ENCODE measurements around the gene TEX52. TPM values are rescaled to one million over a fixed set of nuclear protein-coding genes. Genes with fewer than 3 reads are reported as not detected.
A peak's percentile ranks its signal among the peaks of the same experiment; 100 is the strongest.

The TEX52 gene
- total and polyA plus RNA-seq, 2 of the 13 experiments (the other 11 are each of a cell fraction or from before 2014, with no cell fraction given), result 0.05 TPM; not detected in 1

DNA sequence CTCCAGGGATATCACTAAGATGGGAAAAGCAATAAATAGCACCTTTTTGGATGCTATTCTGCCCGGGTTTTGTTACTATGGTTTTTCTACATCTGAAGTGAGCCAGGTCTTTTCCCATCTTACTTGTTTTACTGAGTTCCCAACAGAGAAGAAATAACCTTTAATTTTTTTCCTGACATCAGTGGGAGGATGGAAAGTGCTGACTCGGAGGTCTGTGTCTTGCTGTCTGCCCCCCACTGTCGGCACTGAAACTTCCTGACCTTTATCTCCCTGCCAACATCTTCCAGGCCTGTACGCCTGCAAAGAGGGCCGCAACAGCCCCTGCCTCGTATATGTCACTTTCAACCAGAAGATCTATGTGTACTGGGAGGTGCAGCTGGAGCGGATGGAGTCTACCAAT, 33.4 kb downstream of the TEX52 start:
- H3K9ac ChIP-seq (ENCODE audit: insufficient read depth, low read depth, low read length), result no peak overlapping the region
- no peak overlapping the region for H3K4me2 ChIP-seq (ENCODE audit: low read depth, low read length)
- no peaks in the 10 kb centered on the region for H3K27me3 ChIP-seq (ENCODE audit: control insufficient read depth in 1 of 2, insufficient read depth in 2 of 2, low read length in 2 of 2)
- H3K27ac ChIP-seq (ENCODE audit: extremely low read length, insufficient read depth, low read length), result no peak overlapping the region
- ChIA-PET POLR2A (no interaction called here), CTCF (ENCODE audit: low intra/inter-chr PET ratio, low total read pairs) (no interaction called here)
- FAIRE-seq (no peak), ATAC-seq (no peak), DNase-seq (ENCODE audit: low spot score) (no peak)
- no peak overlapping the region for H2AFZ ChIP-seq (ENCODE audit: low read length)
- no peaks in the 10 kb centered on the region for H3K9me3 ChIP-seq (ENCODE audit: low read length)
- intact Hi-C loops (cut with micrococcal nuclease; ENCODE audit: unreplicated experiment) (no loop called here), in situ Hi-C loops (cut with HindIII; ENCODE audit: extremely low pct_ligation_motif_present, low pct_unique_long_range_greater_than_20kb) (no loop called here)
- no TSS peak for BruUV-seq (replicated peaks)
- H3K36me3 ChIP-seq (replicated peaks in 1 of 2; ENCODE audit: control insufficient read depth in 1 of 2, insufficient read depth in 2 of 2, low read length in 2 of 2), result peaks cover 26 to 75% of the 10 kb centered on the region in 2 experiments; a peak in 4 of 5 replicates
- no peak overlapping the region for H3K4me3 ChIP-seq (replicated peaks in 1 of 3; ENCODE audit: insufficient read depth in 1 of 3, low read depth in 2 of 3, low read length in 3 of 3)
- TF ChIP-seq, protein P1, sequence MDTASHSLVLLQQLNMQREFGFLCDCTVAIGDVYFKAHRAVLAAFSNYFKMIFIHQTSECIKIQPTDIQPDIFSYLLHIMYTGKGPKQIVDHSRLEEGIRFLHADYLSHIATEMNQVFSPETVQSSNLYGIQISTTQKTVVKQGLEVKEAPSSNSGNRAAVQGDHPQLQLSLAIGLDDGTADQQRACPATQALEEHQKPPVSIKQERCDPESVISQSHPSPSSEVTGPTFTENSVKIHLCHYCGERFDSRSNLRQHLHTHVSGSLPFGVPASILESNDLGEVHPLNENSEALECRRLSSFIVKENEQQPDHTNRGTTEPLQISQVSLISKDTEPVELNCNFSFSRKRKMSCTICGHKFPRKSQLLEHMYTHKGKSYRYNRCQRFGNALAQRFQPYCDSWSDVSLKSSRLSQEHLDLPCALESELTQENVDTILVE (CRISPR knock-in tag; IDR thresholded peaks at IDR 0.05), result no peak
- TF ChIP-seq FUBP1 (CRISPR knock-in tag; IDR thresholded peaks at IDR 0.05; ENCODE audit: borderline replicate concordance) (no peak), MAFK (conservative IDR thresholded peaks at IDR 0.05 in 1 of 2, IDR thresholded peaks at IDR 0.05 in 1 of 2; ENCODE audit: low read length in 2 of 2) (peak; percentile 92 to 96), NFYC (CRISPR knock-in tag; IDR thresholded peaks at IDR 0.05) (no peak), IRX3 (CRISPR knock-in tag; IDR thresholded peaks at IDR 0.05; ENCODE audit: borderline replicate concordance, low read depth) (no peak), HNF4A (CRISPR knock-in tag; IDR thresholded peaks at IDR 0.05) (no peak), PLRG1 (conservative IDR thresholded peaks at IDR 0.05) (no peak), ZFP36 (IDR thresholded peaks at IDR 0.05; ENCODE audit: borderline replicate concordance, low read depth, low read length, partially characterized antibody) (no peak), CREB1 (IDR thresholded peaks at IDR 0.05) (no peak), CREB1 (CRISPR knock-in tag; IDR thresholded peaks at IDR 0.05) (no peak), ZNF121 (CRISPR knock-in tag; IDR thresholded peaks at IDR 0.05) (no peak), MAFF (IDR thresholded peaks at IDR 0.05; ENCODE audit: low read depth, low read length) (peak; percentile 93)
- TF ChIP-seq, protein P2, sequence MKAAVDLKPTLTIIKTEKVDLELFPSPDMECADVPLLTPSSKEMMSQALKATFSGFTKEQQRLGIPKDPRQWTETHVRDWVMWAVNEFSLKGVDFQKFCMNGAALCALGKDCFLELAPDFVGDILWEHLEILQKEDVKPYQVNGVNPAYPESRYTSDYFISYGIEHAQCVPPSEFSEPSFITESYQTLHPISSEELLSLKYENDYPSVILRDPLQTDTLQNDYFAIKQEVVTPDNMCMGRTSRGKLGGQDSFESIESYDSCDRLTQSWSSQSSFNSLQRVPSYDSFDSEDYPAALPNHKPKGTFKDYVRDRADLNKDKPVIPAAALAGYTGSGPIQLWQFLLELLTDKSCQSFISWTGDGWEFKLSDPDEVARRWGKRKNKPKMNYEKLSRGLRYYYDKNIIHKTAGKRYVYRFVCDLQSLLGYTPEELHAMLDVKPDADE (CRISPR knock-in tag; IDR thresholded peaks at IDR 0.05), result no peak
- TF ChIP-seq, protein P3, sequence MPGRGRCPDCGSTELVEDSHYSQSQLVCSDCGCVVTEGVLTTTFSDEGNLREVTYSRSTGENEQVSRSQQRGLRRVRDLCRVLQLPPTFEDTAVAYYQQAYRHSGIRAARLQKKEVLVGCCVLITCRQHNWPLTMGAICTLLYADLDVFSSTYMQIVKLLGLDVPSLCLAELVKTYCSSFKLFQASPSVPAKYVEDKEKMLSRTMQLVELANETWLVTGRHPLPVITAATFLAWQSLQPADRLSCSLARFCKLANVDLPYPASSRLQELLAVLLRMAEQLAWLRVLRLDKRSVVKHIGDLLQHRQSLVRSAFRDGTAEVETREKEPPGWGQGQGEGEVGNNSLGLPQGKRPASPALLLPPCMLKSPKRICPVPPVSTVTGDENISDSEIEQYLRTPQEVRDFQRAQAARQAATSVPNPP (CRISPR knock-in tag; IDR thresholded peaks at IDR 0.05), result no peak
- H3K4me1 ChIP-seq (ENCODE audit: insufficient read depth, low read length), result no peaks in the 10 kb centered on the region
- no peaks in the 10 kb centered on the region for H4K20me1 ChIP-seq (ENCODE audit: insufficient read depth, low read length)
- H3K79me2 ChIP-seq (ENCODE audit: insufficient read depth, low read length), result no peaks in the 10 kb centered on the region
- 88% methylated on average over 7 of the region's 7 CpGs for WGBS (ENCODE audit: low lambda C conversion rate)

Data from HepG2 (cell line).